IPS-20b (cell line): ENCODE measurements around the gene OTOP3.

Experiments used
- H3K27ac ChIP-seq: one replicate; pipeline ENCODE4 v1.5.1; 2013; ENCODE audit warnings: low read length
- H3K27me3 ChIP-seq: 2 replicates; pipeline ENCODE4 v1.6.1; 2013; ENCODE audit warnings: mild to moderate bottlenecking, low read length, inconsistent platforms; ENCODE audit not compliant: insufficient read depth
- H3K36me3 ChIP-seq: 2 replicates; pipeline ENCODE4 v1.6.1; 2013; ENCODE audit warnings: low read depth, mild to moderate bottlenecking, inconsistent platforms, low read length, moderate library complexity; ENCODE audit not compliant: insufficient read depth
- H3K4me1 ChIP-seq: 2 replicates; pipeline ENCODE4 v1.6.1; 2013; ENCODE audit warnings: mild to moderate bottlenecking, control low read depth, inconsistent platforms, low read length, moderate library complexity; ENCODE audit not compliant: insufficient read depth
- H3K4me3 ChIP-seq: 2 replicates; pipeline ENCODE4 v1.5.1; 2013; ENCODE audit warnings: mild to moderate bottlenecking, low read length, inconsistent platforms
- H3K9ac ChIP-seq: 2 replicates; pipeline ENCODE4 v1.6.1; 2013; ENCODE audit warnings: low read depth, mild to moderate bottlenecking, inconsistent platforms, low read length, moderate library complexity
- H3K9me3 ChIP-seq: 2 replicates; pipeline ENCODE4 v1.6.1; 2013; ENCODE audit warnings: mild to moderate bottlenecking, low read depth, low read length, inconsistent platforms; ENCODE audit not compliant: insufficient read depth

The OTOP3 gene, protein sequence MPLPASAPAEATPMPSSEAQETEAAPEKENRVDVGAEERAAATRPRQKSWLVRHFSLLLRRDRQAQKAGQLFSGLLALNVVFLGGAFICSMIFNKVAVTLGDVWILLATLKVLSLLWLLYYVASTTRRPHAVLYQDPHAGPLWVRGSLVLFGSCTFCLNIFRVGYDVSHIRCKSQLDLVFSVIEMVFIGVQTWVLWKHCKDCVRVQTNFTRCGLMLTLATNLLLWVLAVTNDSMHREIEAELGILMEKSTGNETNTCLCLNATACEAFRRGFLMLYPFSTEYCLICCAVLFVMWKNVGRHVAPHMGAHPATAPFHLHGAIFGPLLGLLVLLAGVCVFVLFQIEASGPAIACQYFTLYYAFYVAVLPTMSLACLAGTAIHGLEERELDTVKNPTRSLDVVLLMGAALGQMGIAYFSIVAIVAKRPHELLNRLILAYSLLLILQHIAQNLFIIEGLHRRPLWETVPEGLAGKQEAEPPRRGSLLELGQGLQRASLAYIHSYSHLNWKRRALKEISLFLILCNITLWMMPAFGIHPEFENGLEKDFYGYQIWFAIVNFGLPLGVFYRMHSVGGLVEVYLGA

DNA sequence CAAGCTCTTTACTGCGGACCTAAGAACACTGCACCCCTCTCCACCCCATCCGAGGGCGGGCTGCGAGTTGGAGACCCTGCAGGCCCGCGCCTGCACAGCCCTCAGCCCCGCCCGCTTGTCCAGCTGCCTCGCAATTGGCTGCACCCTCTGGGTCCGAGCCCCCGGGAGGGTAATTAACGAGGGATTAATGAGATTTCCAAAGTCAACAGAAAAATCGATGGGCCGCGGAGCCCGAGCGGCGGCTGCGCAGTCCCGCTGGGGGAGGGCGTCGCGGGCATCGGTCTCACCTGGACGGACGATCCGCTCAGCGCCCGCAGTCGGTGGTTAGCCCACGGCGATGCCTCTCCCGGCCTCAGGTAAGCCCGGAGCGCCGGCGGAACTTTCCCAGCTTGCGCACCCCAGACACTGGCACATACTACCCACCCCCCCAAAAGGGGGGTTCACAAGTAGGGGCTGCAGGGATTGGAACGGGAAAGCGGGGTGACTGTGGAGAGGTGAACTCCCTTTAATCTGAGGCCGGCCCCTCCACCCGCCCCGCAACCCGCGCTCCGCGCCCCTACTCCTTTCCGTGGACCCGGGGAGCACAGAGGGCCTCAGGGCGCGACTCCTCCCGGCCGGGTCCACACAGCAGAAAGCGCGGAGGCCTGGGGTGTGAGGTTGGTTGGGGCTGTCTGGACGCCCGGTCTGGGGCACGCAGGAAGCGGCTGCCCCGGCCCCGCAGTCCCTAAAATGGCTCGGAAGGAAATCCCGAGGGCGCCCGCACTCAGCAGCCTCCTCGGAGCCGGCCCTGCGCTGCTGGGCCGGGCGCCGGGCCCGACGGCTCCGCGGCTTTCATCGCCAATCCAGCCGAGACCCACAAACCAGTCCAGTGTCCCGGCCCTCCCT is at the start of gene OTOP3:
TSS of gene OTOP3 (plus strand) at position 314 of the 885 bp plus-strand sequence. CDS start at position 338, 24 bp downstream.
- Histone ChIP-seq H3K9me3 (no peaks in the 10 kb centered on the region), H3K27ac (no peak within 1 kb of the TSS), H3K36me3 (no peaks in the 10 kb centered on the region), H3K4me1 (no peaks in the 10 kb centered on the region), H3K9ac (no peak within 1 kb of the TSS), H3K4me3 (peak within 1 kb of the TSS; percentile 55; the same call in 1 of the 2 replicates), H3K27me3 (peaks cover 96% of the 10 kb centered on the region)

DNA sequence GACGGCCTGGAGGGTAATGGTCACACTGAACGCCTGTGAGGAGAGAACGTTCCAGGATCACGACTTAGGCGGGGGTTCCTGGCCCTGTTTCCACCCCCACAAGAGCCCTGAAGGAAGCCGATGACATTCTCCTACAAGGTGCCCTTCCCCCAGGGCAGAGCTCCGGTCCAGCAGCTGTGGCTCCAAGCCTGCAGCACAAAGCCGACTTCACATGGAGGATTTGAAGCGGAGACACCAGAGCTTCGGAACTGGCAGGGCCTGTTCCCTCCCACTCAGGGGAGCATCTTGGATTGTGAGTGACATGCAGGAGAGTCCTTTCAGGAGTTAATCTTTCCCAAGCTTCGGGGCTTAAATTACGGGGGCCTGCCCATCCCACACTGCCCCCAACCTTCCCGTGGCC is 47.2 kb upstream of the OTOP3 start:
- peaks cover 34% of the 10 kb centered on the region for H3K27me3 ChIP-seq
- H3K4me3 ChIP-seq, result no peak overlapping the region
- H3K4me1 ChIP-seq, result no peaks in the 10 kb centered on the region
- H3K27ac ChIP-seq, result no peak overlapping the region
- no peaks in the 10 kb centered on the region for H3K36me3 ChIP-seq
- no peaks in the 10 kb centered on the region for H3K9me3 ChIP-seq
- no peak overlapping the region for H3K9ac ChIP-seq

DNA sequence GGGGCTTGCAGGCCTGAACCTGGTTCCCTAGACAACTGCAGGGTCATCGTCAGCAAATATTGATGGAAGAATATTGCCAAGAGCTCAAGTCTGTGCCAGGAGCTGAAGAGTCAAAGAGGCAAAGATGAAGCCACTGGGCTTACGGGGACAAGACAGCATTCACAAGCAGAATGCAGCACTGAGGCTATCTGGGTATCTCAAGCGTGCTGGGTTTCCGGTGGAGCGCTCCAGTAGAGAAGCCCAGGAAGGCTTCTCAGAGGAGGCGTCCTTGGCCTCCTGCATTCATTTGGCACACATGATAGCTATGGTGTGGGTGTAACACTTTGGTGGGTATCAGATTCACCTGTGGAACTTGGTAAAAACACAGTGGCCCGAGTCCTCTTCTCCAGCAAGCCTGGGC is 45.1 kb upstream of the OTOP3 start:
- no peaks in the 10 kb centered on the region for H3K9me3 ChIP-seq
- H3K36me3 ChIP-seq, result no peaks in the 10 kb centered on the region
- no peak overlapping the region for H3K9ac ChIP-seq
- H3K27me3 ChIP-seq, result peaks cover 55% of the 10 kb centered on the region
- H3K4me3 ChIP-seq, result no peak overlapping the region
- H3K27ac ChIP-seq, result no peak overlapping the region
- H3K4me1 ChIP-seq, result no peaks in the 10 kb centered on the region

DNA sequence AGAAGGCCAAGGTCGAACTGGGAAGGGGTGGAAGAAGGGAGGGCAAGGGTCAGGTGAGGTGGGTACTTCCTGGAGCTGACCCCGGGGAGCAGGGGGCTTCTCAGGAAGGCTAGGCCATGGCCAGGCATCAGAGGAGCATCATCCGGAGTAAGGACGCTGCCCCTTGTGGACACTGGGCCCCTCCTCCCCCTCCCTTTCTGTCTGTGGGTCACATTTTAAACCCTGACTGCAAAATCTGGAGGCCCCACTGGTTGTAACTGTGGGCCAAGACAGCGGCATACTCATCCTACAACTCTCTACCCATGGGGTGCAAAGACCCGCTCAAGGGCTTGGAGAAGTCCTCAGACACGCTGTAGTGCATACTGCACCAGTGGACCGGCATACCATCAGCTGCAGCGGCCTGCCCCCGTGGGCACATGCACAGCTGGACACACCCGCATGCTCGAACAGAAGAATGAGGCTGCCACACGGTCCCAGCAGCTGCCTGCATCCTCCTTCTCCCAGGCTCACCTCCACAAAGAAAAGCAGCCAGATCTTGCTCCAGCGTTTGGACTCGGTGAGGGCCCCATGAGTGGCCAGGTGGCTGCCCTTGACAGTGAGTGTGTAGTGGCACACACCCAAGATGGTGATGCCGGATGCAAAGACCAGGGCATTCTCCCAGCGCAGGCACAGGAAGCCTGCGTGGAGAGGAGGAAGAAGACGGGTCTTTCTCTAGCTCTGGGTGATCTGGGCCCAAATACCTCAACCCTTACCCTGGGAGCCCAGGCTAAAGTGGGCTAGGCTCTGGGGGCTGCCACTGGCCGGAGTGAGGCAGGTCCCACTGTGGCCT is 43.5 kb upstream of the OTOP3 start:
- peaks cover 70% of the 10 kb centered on the region for H3K27me3 ChIP-seq
- no peaks in the 10 kb centered on the region for H3K36me3 ChIP-seq
- no peak overlapping the region; the same call in 1 of the 2 replicates for H3K4me3 ChIP-seq
- H3K4me1 ChIP-seq, result no peaks in the 10 kb centered on the region
- no peaks in the 10 kb centered on the region for H3K9me3 ChIP-seq
- no peak overlapping the region for H3K27ac ChIP-seq
- no peak overlapping the region for H3K9ac ChIP-seq

DNA sequence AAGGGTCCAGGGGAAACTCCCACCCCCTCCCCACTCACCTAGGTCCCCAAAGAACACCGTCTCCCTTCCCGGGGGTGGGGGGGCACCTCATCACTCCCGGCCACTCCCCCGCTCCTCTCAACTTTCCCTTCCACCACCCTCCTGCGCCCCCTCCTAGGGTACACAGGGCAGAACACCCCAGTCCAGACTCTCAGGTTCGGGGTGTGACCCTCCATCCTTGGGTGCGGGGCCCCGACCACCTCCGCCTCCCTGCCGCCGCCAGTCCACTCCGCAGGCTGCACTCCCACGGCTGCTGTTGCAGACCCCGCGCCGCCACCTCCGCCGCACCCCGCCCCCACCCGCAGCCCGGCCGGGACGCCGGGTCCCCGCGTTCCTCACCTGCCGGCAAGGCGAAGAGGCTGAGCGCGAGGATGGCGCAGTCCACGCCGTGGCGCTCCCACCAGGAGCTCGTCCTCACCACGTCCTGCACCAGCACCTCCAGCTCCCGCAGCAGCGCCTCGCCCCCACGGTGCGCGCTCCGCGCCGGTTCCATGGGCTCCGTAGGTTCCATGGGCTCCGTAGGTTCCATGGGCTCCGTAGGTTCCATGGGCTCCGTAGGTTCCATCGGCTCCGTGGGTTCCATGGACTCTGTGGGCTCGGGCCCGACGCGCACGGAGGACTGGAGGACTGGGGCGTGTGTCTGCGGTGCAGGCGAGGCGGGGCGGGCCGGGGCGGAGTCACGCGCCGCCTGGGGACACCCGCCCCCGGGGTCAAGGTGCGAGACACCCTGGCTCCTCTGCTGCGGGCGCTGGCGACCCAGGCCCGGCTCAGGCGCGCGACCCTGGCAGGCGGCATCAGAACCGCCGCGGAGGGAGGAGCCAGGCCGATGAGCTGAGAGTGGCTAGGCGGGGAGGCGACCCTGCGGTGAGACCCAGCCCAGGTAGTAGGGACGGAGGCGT is 42.5 kb upstream of the OTOP3 start, which contains the start of gene FADS6:
TSS of gene FADS6 (minus strand) at position 660 of the 938 bp plus-strand sequence. CDS start at position 622, 38 bp downstream.
- Histone ChIP-seq H3K4me1 (no peaks in the 10 kb centered on the region), H3K9ac (no peak within 1 kb of the TSS), H3K9me3 (no peaks in the 10 kb centered on the region), H3K36me3 (no peaks in the 10 kb centered on the region), H3K4me3 (peak within 1 kb of the TSS; percentile 67; the same call in 1 of the 2 replicates), H3K27ac (no peak within 1 kb of the TSS), H3K27me3 (peaks cover 74% of the 10 kb centered on the region)

DNA sequence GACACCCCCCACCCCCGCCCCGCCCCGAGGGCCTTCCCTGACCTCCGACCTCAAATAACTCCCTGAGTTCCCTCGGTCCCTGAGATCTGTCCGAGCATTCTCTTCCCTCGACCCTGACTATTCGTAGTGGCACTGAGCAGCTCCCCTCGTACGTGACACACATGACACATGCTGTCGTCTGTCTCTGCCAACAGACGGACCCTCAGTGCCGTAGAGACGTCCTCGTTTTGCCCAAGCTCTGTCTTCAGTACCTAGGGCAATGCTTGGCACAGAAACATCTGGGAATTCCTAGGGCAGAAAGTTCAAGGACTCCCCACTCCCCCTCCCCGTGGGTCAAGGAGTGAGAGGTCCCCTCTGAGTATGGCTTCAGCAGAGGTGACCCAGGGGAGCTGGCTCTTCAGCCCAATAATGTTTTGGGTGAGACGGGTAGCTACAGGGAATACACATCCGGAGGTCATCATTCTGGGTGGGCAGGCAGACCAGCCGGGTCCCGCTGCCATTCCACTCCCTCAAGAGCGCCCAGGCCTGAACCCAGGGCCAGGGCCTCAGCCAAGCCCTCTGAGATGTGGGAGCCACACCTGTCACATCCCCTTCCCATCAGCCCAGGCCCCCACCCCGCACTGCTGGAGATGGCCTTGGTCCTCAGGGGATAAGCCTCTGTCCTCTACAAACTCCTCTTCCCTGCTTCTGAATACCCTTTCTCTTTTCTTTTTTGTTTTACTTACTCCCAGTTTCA is 41.6 kb upstream of the OTOP3 start:
- H3K4me1 ChIP-seq, result no peaks in the 10 kb centered on the region
- H3K9ac ChIP-seq, result no peak overlapping the region
- no peak overlapping the region for H3K27ac ChIP-seq
- H3K36me3 ChIP-seq, result no peaks in the 10 kb centered on the region
- no peaks in the 10 kb centered on the region for H3K9me3 ChIP-seq
- H3K27me3 ChIP-seq, result peaks cover 74% of the 10 kb centered on the region
- H3K4me3 ChIP-seq, result peak overlapping the region; percentile 67; the same call in 1 of the 2 replicates

DNA sequence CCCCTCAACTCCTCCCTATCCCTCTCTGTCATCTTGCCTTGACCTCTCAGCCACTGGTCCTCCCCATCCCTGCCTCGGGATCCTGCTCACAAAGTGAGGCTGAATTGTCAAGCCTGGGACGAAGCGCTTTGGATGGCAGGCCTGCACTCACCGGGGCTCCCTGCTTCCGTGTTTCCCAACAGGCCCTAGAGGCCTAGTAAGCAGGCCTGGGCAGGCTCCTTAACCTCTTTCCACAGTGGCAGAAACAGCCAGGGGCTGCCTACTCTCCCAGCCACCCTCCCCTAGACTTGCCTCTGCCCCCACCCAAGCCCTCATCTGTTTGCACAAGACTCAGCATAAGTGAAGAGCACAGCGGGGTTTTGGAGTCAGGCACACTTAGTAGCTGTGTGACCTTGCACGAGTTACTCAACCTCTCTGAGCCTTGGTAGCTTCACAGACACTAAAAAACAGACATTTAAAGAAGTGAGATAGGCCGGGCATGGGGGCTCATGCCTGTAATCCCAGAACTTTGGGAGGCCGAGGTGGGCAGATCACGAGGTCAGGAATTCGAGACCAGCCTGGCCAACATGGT is 37.2 kb upstream of the OTOP3 start:
- Histone ChIP-seq H3K27me3 (peaks cover 40% of the 10 kb centered on the region), H3K9ac (no peak overlapping the region), H3K4me1 (no peaks in the 10 kb centered on the region), H3K4me3 (no peak overlapping the region), H3K9me3 (no peaks in the 10 kb centered on the region), H3K27ac (no peak overlapping the region), H3K36me3 (no peaks in the 10 kb centered on the region)

DNA sequence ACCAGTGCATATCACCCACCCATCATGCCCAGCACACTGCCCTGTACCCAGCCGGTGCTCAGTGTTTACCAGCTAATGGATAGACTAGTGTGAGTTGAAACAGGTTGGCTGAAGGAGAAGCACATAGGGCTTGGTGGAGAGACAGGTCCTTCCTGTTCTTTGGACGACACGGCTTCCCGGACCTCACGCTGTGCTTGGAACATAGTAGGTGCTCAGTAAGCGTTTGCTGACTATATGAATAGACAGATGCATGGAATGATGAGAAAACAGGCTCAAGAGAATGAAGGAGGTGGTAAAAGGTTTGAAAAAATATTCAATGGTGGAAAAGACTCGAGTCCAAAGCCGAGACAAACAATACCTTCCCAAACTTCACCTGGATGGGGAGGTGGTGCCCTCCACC is 35.5 kb upstream of the OTOP3 start:
- no peak overlapping the region for H3K27ac ChIP-seq
- no peaks in the 10 kb centered on the region for H3K9me3 ChIP-seq
- H3K9ac ChIP-seq, result no peak overlapping the region
- H3K36me3 ChIP-seq, result no peaks in the 10 kb centered on the region
- H3K4me1 ChIP-seq, result no peaks in the 10 kb centered on the region; the same call in 1 of the 2 replicates
- no peak overlapping the region for H3K4me3 ChIP-seq
- peaks cover 29% of the 10 kb centered on the region for H3K27me3 ChIP-seq

DNA sequence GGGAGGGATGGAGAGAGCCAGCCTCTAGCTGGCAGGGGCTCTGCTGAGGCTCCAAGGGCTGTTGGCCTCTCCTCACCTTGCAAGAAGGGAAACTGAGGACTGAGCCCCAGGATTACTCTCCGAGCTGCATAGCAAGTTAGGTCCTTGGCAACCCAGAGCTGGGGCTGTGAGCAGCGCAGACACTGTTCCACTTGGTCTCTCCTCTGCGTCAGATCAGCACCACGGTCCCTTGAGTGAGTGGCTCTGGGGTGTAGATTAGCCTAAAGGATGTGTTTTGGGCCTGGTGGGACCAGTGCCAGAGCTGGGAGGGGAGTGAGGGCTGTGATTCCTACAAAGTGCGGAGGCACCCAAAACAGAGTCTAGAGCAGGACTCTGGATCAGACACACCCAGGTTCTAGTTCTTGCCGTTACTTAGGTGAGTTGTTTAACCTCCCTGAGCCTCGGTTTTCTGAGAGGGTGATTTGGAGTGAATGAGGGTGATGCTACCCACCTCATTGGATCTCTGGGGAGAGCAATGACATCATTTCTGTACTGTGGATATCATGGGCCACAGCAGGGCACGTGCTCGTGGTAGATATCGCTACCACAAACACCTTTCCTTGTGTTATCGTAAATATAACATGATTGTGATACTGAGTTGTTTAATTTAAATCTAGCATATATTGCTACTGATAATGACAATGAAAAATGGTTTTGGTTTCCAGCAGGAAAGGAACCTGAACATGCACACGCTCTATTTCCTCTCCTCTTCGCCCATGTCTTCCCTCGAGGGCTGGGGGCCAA is 34.2 kb upstream of the OTOP3 start:
- H3K4me1 ChIP-seq, result no peaks in the 10 kb centered on the region; the same call in 1 of the 2 replicates
- H3K9me3 ChIP-seq, result no peaks in the 10 kb centered on the region
- H3K9ac ChIP-seq, result no peak overlapping the region
- no peaks in the 10 kb centered on the region for H3K36me3 ChIP-seq
- H3K27ac ChIP-seq, result no peak overlapping the region
- H3K27me3 ChIP-seq, result peaks cover 16% of the 10 kb centered on the region
- no peak overlapping the region for H3K4me3 ChIP-seq
